B cell (primary cell): ENCODE data around the gene NBEAL1.

ENCODE experiments used
- CTCF ChIP-seq: fragments of 200-600 bp; IDR thresholded peaks from one replicate; pipeline ENCODE4 v1.8.0; 2022; ENCODE audit warnings: antibody characterized with exemption, mild to moderate bottlenecking
- EZH2 ChIP-seq: IDR thresholded peaks from 2 replicates; pipeline ENCODE4 v1.6.1; 2012; ENCODE audit warnings: borderline replicate concordance, low read depth, mild to moderate bottlenecking, moderate library complexity, low read length; ENCODE audit not compliant: insufficient read depth, poor library complexity, severe bottlenecking

DNA sequence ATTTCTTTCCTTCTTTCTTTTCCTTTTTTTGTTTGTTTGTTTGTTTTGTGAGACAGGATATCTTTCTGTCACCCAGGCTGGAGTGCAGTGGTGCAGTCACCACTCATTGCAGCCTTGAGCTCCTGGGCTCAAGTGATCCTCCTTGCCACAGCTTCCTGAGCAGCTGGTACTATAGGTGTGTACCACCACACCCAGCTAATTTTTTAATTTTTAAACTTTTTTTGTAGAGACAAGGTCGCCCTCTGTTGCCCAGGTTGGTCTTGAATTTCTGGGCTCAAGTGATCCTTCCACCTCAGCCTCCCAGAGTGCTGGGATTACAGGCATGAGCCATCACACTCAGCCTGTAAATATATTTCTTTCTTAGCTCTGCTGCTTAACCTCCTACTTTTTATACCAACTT lies 140.7 kb downstream of the NBEAL1 start:
- TF ChIP-seq CTCF (no peak), EZH2 (no peak)
